ENCODE data around the gene KCNJ14.

KCNJ14 gene

GRCh38 chr19:48508729-48509411 is 53.5 kb downstream of the KCNJ14 start:
- DNase-seq (ENCODE audit: low read depth) = no peak

GRCh38 chr19:48509467-48510194 is 54.3 kb downstream of the KCNJ14 start:
- no peak for DNase-seq (ENCODE audit: low read depth)

- DNase-seq (ENCODE audit: low read depth) = peak; percentile 59
These were observed 55.3 kb downstream of the KCNJ14 start for GRCh38 chr19:48510421-48511268.

- DNase-seq (ENCODE audit: low read depth) = no peak
These were observed 56.0 kb downstream of the KCNJ14 start for GRCh38 chr19:48511321-48511731.

GRCh38 chr19:48511800-48512503 is 56.6 kb downstream of the KCNJ14 start, which contains the start of gene LMTK3:
Gene LMTK3, minus strand, starts transcription at chr19:48511835. Its CDS starts 259 bp downstream, at chr19:48511576.
- peak; percentile 49 for DNase-seq (ENCODE audit: low read depth)

- no peak for DNase-seq (ENCODE audit: low read depth)
These were observed 57.3 kb downstream of the KCNJ14 start for GRCh38 chr19:48512504-48513288.

GRCh38 chr19:48513289-48514122 is 58.1 kb downstream of the KCNJ14 start:
- no peak for DNase-seq (ENCODE audit: low read depth)

- DNase-seq (ENCODE audit: low read depth) = no peak
These were observed 58.7 kb downstream of the KCNJ14 start for GRCh38 chr19:48514123-48514458.

- DNase-seq (ENCODE audit: low read depth) = no peak
These were observed 61.2 kb downstream of the KCNJ14 start for GRCh38 chr19:48516536-48516935.

All from stimulated activated CD8-positive, alpha-beta memory T cell treated with anti-CD3 and anti-CD28 coated beads, Interleukin-7, amount 100 ng/mL, for 24 hours (primary cell).